Esophagus muscularis mucosa (tissue), 3 donors: ENCODE results near the gene MPPED1.

ENCODE experiments used
- POLR2A ChIP-seq: fragments of 450-650 bp; IDR thresholded peaks from one replicate; pipeline ENCODE4 v1.6.1; 2017; ENCODE audit warnings: antibody characterized with exemption, moderate library complexity, mild to moderate bottlenecking, low read depth
- TF ChIP-seq, protein P1 (sequence below), 3 experiments: fragments of 200-600 bp in 2 of 3; fragments of 450-650 bp in 1 of 3; sonication (generic) in 2 of 3; IDR thresholded peaks; one replicate each; pipeline ENCODE4 v1.5.1; 2017 to 2019; ENCODE audit warnings: antibody characterized with exemption in 3 of 3, mild to moderate bottlenecking in 2 of 3, moderate library complexity in 1 of 3

DNA sequence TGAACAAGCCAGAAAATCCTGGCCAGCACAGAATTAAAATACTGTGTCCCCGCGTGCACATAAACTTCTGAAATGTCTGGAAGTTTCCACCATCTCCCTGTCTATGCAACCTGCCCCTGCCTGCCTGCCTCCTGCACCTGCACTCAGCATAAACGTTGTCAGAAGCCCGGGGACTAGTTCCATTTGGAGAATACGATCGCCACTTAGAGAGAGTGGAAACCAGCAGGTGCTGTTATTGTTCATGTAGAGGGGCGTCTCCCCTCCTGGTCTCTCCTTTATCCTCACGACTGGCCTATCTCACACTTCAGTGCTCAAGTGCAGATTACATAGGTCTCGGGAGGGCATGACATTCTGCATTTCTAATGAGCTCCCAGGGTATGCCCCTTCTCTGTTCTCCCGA is 35.6 kb downstream of the MPPED1 start:
- no peak for TF ChIP-seq POLR2A
- TF ChIP-seq, protein P1, sequence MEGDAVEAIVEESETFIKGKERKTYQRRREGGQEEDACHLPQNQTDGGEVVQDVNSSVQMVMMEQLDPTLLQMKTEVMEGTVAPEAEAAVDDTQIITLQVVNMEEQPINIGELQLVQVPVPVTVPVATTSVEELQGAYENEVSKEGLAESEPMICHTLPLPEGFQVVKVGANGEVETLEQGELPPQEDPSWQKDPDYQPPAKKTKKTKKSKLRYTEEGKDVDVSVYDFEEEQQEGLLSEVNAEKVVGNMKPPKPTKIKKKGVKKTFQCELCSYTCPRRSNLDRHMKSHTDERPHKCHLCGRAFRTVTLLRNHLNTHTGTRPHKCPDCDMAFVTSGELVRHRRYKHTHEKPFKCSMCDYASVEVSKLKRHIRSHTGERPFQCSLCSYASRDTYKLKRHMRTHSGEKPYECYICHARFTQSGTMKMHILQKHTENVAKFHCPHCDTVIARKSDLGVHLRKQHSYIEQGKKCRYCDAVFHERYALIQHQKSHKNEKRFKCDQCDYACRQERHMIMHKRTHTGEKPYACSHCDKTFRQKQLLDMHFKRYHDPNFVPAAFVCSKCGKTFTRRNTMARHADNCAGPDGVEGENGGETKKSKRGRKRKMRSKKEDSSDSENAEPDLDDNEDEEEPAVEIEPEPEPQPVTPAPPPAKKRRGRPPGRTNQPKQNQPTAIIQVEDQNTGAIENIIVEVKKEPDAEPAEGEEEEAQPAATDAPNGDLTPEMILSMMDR (IDR thresholded peaks at IDR 0.05): no peak
